Keratinocyte (primary cell): ENCODE measurements around the gene KLK4. TPM values are rescaled to one million over a fixed set of nuclear protein-coding genes. Genes with fewer than 3 reads are reported as not detected.

Source experiments
- DNase-seq: peaks from one replicate; pipeline ENCODE4 v3.0.0-alpha.2; 2011; ENCODE audit warnings: low read depth, missing footprints, low spot score
- FAIRE-seq: peaks from 2 replicates; lab custom pipeline; 2011; peaks lifted over from hg19 to GRCh38; lab: Jason Lieb, UNC
- H2AFZ ChIP-seq: 2 replicates; pipeline ENCODE4 v1.6.0; 2012; ENCODE audit warnings: low read length, control low read depth, inconsistent platforms; ENCODE audit not compliant: control insufficient read depth
- H3K27ac ChIP-seq: 2 replicates; pipeline ENCODE4 v1.5.1; 2011; ENCODE audit warnings: low read length; ENCODE audit not compliant: control insufficient read depth, insufficient read depth
- H3K27me3 ChIP-seq: 3 replicates; pipeline ENCODE4 v1.6.0; 2011; ENCODE audit warnings: low read length; ENCODE audit not compliant: control insufficient read depth, insufficient read depth; ENCODE audit errors: extremely low read depth
- H3K36me3 ChIP-seq, 2 experiments: 2 replicates in 1 of 2; 3 replicates in 1 of 2; pipeline ENCODE4 v1.5.1; 2011; ENCODE audit warnings: low read length in 2 of 2, mild to moderate bottlenecking in 1 of 2; ENCODE audit not compliant: control insufficient read depth in 2 of 2, insufficient read depth in 2 of 2; ENCODE audit errors: extremely low read depth in 1 of 2
- H3K4me1 ChIP-seq: 3 replicates; pipeline ENCODE4 v1.5.1; 2011; ENCODE audit warnings: low read length; ENCODE audit not compliant: control insufficient read depth, insufficient read depth; ENCODE audit errors: extremely low read depth
- H3K4me2 ChIP-seq: 3 replicates; pipeline ENCODE4 v1.6.0; 2011; ENCODE audit warnings: low read depth, low read length; ENCODE audit not compliant: control insufficient read depth, insufficient read depth; ENCODE audit errors: extremely low read depth
- H3K4me3 ChIP-seq, 3 experiments: fragments of 200-600 bp in 1 of 3; sonication (generic) in 1 of 3; 2 replicates in 2 of 3; 3 replicates in 1 of 3; pipeline ENCODE4 v1.5.1; 2011 to 2016; ENCODE audit warnings: low read length in 3 of 3, mild to moderate bottlenecking in 3 of 3, control low read depth in 2 of 3, inconsistent platforms in 1 of 3, low read depth in 1 of 3, mixed read lengths in 1 of 3, mixed run types in 1 of 3, moderate library complexity in 1 of 3; ENCODE audit not compliant: control insufficient read depth in 2 of 3, insufficient read depth in 2 of 3; ENCODE audit errors: extremely low read depth in 1 of 3
- H3K79me2 ChIP-seq: 2 replicates; pipeline ENCODE4 v1.6.0; 2012; ENCODE audit warnings: low read length; ENCODE audit not compliant: control insufficient read depth, insufficient read depth
- H3K9ac ChIP-seq: 3 replicates; pipeline ENCODE4 v1.6.0; 2011; ENCODE audit warnings: low read length; ENCODE audit not compliant: control insufficient read depth, insufficient read depth; ENCODE audit errors: extremely low read depth
- H3K9me1 ChIP-seq: 3 replicates; pipeline ENCODE4 v1.6.0; 2011; ENCODE audit warnings: low read length; ENCODE audit not compliant: control insufficient read depth, insufficient read depth; ENCODE audit errors: extremely low read depth
- H3K9me3 ChIP-seq: 2 replicates; pipeline ENCODE4 v1.5.1; 2012; ENCODE audit warnings: low read depth, low read length; ENCODE audit not compliant: control insufficient read depth
- H4K20me1 ChIP-seq: 3 replicates; pipeline ENCODE4 v1.6.0; 2011; ENCODE audit warnings: low read length; ENCODE audit not compliant: control insufficient read depth, insufficient read depth; ENCODE audit errors: extremely low read depth
- EZH2 ChIP-seq: IDR thresholded peaks from one replicate; pipeline ENCODE4 v1.6.1; 2012; ENCODE audit warnings: inconsistent platforms, mild to moderate bottlenecking, low read length, moderate library complexity
- dilution Hi-C: fragments of 300-500 bp; cut with MboI; formaldehyde crosslinking; loops from one replicate; pipeline ENCODE4 v1.7.0; 2020; ENCODE audit warnings: low sequenced_read_pairs; ENCODE audit not compliant: extremely low pct_ligation_motif_present
- polyA plus RNA-seq, 5 experiments: library from polyadenylated mRNA; depleted of rRNA in 3 of 5; stranded (reverse) in 3 of 5; stranded (forward) in 1 of 5; unstranded in 1 of 5; fragments of >200 nt; gene quantifications; 1 replicate in 1 of 5; 2 replicates in 3 of 5; 3 replicates in 1 of 5; pipeline versions ENCODE4 v1.2.1 to v1.2.3, GENCODE V29; 2011 to 2012; ENCODE audit warnings: missing spikeins in 2 of 5, low read depth in 1 of 5, low replicate concordance in 1 of 5
- TF ChIP-seq, protein P1 (sequence below), 3 experiments: IDR thresholded peaks in 1 of 3; conservative IDR thresholded peaks in 1 of 3; optimal IDR thresholded peaks in 1 of 3; 2 replicates in 2 of 3; 3 replicates in 1 of 3; pipeline versions ENCODE3 to v1.5.1; 2011; ENCODE audit warnings: low read length in 3 of 3, mild to moderate bottlenecking in 3 of 3, moderate library complexity in 2 of 3, control low read depth in 1 of 3, inconsistent platforms in 1 of 3; ENCODE audit not compliant: insufficient read depth in 2 of 3; ENCODE audit errors: extremely low read depth in 1 of 3

KLK4 gene
- polyA plus RNA-seq, 1 donor (not counting 4 experiments of a cell fraction or from before 2014, with no cell fraction given), result not detected

DNA sequence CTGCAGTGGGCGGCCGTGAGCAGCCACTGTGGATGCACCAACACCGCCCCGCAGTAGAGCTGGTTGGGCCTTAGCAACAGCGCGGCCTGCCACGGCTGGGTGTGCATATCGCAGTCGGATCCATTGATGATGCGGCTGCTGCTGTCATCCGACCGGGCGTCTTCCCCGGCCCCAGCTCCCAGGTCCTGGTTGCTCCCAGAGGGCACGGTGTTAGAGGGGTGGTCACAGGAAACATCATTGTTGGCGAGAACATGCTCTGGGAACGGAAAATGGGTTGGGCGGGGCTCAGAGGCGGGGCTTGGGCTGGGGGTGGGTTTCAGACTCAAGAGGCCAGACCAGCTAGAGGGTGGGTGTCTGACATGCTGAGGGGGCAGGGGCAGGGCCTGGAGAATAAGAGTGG, 38.7 kb upstream of the KLK4 start:
- TF ChIP-seq, protein P1, sequence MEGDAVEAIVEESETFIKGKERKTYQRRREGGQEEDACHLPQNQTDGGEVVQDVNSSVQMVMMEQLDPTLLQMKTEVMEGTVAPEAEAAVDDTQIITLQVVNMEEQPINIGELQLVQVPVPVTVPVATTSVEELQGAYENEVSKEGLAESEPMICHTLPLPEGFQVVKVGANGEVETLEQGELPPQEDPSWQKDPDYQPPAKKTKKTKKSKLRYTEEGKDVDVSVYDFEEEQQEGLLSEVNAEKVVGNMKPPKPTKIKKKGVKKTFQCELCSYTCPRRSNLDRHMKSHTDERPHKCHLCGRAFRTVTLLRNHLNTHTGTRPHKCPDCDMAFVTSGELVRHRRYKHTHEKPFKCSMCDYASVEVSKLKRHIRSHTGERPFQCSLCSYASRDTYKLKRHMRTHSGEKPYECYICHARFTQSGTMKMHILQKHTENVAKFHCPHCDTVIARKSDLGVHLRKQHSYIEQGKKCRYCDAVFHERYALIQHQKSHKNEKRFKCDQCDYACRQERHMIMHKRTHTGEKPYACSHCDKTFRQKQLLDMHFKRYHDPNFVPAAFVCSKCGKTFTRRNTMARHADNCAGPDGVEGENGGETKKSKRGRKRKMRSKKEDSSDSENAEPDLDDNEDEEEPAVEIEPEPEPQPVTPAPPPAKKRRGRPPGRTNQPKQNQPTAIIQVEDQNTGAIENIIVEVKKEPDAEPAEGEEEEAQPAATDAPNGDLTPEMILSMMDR (optimal IDR thresholded peaks at IDR 0.05 in 1 of 3, IDR thresholded peaks at IDR 0.05 in 1 of 3, conservative IDR thresholded peaks at IDR 0.05 in 1 of 3; ENCODE audit: extremely low read depth in 1 of 3, insufficient read depth in 2 of 3, low read length in 3 of 3), result no peak
- no peak for TF ChIP-seq EZH2
- H3K4me2 ChIP-seq, result no peak overlapping the region
- DNase-seq, result no peak

DNA sequence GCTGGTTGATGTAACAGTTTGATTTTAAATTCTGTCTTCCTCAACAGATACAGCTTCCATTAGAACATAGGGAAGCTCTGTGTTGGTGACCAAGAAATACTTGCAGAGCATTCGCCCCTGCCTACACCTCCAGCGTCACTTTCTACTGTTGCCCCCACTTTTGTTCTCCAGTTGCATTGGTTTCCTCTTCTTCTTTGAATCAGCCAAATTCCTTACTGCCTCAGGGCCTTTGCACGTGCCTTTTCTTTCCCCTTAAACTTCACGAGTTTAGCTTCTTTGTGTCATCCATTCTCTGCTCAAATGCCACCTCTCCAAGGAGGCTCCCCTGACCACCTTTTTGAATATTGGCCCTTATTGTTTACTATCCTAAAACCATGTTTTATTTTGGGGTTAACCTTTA, 35.9 kb upstream of the KLK4 start:
- Histone ChIP-seq H3K9me1 (no peaks in the 10 kb centered on the region), H4K20me1 (no peaks in the 10 kb centered on the region), H3K36me3 (peaks cover 9 to 14% of the 10 kb centered on the region in 2 experiments), H3K79me2 (peaks cover 8% of the 10 kb centered on the region), H2AFZ (no peak overlapping the region), H3K27ac (no peak overlapping the region), H3K27me3 (no peaks in the 10 kb centered on the region), H3K4me3 (no peak overlapping the region), H3K9ac (no peak overlapping the region), H3K9me3 (no peaks in the 10 kb centered on the region), H3K4me1 (peaks cover 23% of the 10 kb centered on the region), H3K4me2 (no peak overlapping the region)
- TF ChIP-seq EZH2, result no peak
- TF ChIP-seq, protein P1 (optimal IDR thresholded peaks at IDR 0.05 in 1 of 3, IDR thresholded peaks at IDR 0.05 in 1 of 3, conservative IDR thresholded peaks at IDR 0.05 in 1 of 3; ENCODE audit: extremely low read depth in 1 of 3, insufficient read depth in 2 of 3, low read length in 3 of 3), result no peak
- no peak for FAIRE-seq
- no peak for DNase-seq
- dilution Hi-C loops, result no loop called here

More for the DNA sequence above, 38.7 kb upstream of the KLK4 start:
- Histone ChIP-seq H4K20me1 (no peaks in the 10 kb centered on the region), H3K27ac (no peak overlapping the region), H3K4me3 (no peak overlapping the region), H3K27me3 (no peaks in the 10 kb centered on the region), H3K9ac (no peak overlapping the region), H3K9me3 (no peaks in the 10 kb centered on the region), H2AFZ (no peak overlapping the region), H3K4me1 (peaks cover 19% of the 10 kb centered on the region), H3K36me3 (peaks cover 9 to 14% of the 10 kb centered on the region in 2 experiments), H3K79me2 (peaks cover 14% of the 10 kb centered on the region), H3K9me1 (no peaks in the 10 kb centered on the region)
- dilution Hi-C loops, result no loop called here
- FAIRE-seq, result no peak
